Hematopoietic multipotent progenitor cell treated with erythropoietin and hydrocortisone succinate and interleukin-3 and kit ligand, for 4 days (in vitro differentiated cells): ENCODE data around the gene RUFY1.
"Not testable (repeated sequence)": the region's sequence is repeated elsewhere in the genome, so short reads cannot be mapped to it uniquely, and the experiment has no call there.

Experiments
- DNase-seq: peaks from one replicate; pipeline ENCODE4 v3.0.0-alpha.2; 2015

RUFY1 gene, protein sequence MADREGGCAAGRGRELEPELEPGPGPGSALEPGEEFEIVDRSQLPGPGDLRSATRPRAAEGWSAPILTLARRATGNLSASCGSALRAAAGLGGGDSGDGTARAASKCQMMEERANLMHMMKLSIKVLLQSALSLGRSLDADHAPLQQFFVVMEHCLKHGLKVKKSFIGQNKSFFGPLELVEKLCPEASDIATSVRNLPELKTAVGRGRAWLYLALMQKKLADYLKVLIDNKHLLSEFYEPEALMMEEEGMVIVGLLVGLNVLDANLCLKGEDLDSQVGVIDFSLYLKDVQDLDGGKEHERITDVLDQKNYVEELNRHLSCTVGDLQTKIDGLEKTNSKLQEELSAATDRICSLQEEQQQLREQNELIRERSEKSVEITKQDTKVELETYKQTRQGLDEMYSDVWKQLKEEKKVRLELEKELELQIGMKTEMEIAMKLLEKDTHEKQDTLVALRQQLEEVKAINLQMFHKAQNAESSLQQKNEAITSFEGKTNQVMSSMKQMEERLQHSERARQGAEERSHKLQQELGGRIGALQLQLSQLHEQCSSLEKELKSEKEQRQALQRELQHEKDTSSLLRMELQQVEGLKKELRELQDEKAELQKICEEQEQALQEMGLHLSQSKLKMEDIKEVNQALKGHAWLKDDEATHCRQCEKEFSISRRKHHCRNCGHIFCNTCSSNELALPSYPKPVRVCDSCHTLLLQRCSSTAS

DNA sequence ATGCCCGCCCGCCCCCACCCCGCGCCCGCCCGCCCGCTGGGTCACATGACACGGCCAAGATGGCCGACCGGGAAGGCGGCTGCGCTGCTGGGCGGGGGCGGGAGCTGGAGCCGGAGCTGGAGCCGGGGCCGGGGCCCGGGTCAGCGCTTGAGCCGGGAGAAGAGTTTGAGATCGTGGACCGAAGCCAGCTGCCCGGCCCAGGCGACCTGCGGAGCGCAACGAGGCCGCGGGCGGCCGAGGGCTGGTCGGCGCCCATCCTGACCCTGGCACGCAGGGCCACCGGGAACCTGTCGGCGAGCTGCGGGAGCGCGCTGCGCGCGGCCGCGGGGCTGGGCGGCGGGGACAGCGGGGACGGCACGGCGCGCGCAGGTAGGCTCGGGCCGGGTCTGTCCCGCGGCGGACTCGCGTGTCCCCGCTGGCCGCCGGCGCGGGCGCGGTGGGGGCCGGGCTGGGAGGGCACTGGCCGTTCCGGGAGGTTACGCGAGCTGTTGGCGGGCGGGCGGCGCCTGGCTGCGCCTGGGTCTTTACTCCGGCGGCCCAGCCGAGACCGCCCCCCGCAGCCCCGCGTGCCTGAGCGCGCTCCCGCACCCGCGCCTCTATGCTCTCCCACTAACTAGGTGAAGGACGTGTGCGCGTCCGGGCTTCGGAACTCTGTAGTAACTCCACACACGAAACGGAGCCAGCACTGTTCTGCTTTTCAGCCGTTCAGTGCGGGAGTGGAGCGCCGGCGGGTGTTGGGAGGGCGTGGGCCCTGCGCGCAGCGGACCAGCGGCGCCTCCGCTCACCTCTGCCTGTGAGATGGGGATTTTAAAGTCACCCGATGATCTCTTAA lies at the start of gene RUFY1:
RUFY1 (plus strand) TSS at position 44 of the 832 bp plus-strand sequence; CDS start at position 60, 16 bp downstream.
- DNase-seq, result peak; percentile 89

- DNase-seq, result not testable (repeated sequence)
Measured at GRCh38 chr5:179501997-179502396, 48.4 kb upstream of the RUFY1 start.

DNA sequence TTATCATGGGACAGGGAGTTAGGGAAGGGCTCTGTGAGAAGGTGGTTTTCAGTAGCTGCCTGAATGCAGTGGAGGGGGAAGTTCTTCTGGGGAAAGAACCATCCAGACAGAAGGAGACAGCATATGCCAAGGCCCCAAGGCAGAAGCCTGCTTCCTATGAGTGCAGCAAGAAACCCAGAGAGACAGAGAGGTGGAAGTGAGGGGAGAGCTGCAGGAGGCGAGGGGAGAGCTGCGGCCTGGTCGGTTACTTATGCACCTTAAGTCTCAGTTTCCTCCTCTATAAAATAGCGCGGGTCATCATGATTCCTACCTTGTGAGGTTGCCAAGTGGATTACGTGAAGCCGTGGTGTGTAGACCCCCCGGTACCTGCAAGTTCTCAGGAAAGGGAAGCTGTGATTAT lies 47.9 kb upstream of the RUFY1 start:
- DNase-seq, result not testable (repeated sequence)

DNA sequence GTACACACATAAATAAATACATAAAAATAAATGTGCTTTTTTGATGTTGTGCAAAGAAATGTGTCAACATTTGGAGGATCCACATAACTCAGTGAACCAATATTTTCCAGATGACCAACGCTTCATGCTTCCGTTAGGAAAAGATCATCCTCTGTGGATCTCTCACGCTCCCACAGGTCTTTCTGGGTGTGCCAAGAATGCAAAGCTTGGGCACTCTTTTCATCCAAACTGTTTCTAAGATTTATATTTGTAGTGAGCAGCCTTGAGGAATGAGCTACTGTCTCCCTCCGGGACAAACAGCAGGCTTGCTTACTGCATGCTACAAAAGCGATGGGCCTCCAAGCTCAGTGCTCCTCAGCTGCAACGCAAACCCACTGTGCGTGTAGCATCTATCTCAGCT lies 46.2 kb upstream of the RUFY1 start:
- DNase-seq, result no peak

GRCh38 chr5:179504600-179505396 lies 45.6 kb upstream of the RUFY1 start:
- no peak for DNase-seq

DNA sequence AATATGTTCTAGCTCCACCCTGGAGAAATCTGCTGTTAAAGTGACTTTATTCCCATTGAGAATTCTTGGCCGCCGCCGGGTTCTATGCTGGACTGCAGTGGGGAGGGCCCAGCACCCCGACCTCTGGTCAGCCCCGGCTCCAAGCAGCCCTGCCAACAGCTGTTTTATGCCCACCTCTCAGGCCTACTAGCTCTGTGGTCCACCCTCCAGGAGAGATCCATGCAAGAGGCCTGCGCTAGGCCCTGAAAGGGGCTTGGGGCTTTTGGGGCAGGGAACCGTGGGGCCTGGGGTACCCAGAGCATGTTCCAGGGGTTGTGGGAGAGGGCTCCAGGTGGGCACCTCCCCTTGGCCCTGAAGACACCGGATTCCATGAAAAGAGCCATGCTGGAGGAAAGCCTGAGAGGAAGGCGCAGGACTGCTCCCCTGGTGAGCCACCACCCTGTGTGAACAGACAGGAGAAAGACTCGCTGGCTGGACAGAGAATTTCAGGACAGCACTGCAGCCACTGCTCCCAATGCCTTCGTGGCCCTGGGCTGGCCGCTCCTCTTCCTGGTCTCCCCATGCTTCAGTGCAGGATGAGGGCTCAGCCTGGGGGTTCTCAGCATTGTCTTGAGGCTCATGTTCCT lies 44.6 kb upstream of the RUFY1 start:
- DNase-seq, result no peak

- peak; percentile 65 for DNase-seq
Measured at GRCh38 chr5:179509239-179509638, 41.1 kb upstream of the RUFY1 start.

- no peak for DNase-seq
Measured at GRCh38 chr5:179509845-179510244, 40.5 kb upstream of the RUFY1 start.

DNA sequence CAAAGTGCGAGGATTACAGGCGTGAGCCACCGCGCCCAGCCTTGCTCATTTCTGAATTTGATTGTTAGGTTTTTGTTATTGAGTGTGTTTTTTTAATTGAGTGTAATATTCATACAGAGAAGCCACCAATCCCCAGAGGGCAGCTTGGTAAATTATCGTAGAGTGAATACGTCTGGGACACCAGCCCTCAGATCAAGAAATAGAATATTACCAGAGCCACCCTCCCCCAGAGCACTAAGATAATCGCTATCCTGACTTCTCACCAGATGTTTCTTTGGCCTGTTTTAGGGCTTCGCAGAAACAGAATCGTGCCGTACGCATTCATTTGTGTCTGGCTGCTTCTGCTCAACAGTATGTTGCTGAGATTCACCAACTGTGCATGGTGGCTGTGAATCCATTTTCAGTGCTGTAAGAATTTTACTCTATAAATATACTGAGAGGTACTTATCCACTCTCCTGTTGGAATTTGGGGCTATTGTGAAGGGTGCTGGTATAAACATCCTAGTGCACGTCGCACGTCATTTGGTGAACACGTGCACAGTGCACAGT lies 37.8 kb upstream of the RUFY1 start:
- DNase-seq, result no peak

- not testable (repeated sequence) for DNase-seq
Measured at GRCh38 chr5:179515501-179515900, 34.9 kb upstream of the RUFY1 start.

GRCh38 chr5:179516221-179516620 lies 34.1 kb upstream of the RUFY1 start:
- DNase-seq, result no peak

DNA sequence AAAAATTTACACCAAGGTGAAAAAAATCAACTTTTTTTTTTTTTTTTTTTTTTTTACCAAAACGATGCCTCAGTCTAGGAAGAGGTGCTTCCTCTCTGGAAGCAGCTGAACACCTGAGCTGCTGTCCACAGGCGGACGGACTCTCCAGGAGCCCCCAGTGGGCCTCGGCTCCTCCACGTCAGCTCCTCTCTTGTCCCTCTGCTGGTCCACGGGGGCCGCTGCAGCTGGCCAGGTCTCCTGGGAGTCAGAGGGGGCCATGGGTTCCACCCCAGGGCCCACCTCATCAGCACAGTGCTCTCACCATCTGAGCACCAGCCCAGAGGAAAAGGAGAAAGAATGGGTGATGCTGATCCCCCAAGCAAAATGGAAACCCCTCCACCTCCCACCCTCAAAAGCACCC lies 32.6 kb upstream of the RUFY1 start:
- not testable (repeated sequence) for DNase-seq

GRCh38 chr5:179518369-179518768 lies 32.0 kb upstream of the RUFY1 start:
- DNase-seq, result not testable (repeated sequence)

DNA sequence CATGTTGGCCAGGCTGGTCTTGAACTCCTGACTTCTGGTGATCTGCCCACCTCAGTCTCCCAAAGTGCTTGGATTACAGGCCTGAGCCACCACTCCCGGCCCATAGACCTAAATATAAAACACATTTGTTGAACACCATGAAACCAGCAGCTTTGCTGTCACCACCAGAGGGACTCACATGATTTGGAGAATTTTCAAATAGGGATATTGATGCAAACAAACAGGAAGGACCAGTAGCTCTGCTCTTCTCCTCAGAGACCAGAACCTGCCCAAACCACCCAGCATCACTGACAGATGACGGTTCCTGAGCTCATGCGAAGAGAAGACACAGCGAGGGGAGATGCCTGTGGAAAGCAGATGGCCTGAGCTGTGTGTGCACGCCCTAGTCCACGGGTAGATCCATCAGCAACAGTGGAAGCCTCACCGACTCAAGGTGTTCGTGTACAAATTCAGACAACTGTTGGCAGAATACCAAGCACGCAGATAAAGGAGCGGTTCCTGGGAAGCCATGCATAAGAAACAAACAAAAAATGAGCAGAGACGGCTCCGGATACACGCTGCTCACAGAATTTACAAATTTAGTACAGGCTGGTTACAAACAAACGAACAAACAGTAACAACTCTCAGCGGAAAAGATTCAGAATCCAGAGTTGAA lies 30.8 kb upstream of the RUFY1 start:
- DNase-seq, result not testable (repeated sequence)

DNA sequence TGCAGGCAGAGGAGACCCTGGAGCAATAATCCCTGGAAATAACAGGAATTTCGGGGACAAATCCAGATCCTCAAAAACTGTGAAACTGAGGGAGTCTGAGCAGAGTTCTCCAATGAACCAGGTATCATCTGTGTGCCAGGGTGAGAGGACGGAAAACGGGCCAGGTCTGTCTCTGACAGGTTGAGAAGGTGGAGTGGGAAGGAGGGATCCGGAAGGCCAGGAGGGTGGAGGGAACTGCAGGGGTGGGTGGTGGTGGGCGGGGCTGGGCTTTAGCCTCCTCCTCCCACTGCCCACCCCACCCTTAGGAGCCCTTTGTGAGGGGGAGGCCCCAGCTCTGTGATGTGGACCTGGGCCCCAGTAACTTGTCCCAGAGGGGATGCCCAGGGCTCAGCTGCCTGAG lies 28.2 kb upstream of the RUFY1 start:
- DNase-seq, result not testable (repeated sequence)

GRCh38 chr5:179526978-179527377 lies 23.4 kb upstream of the RUFY1 start:
- peak; percentile 44 for DNase-seq

DNA sequence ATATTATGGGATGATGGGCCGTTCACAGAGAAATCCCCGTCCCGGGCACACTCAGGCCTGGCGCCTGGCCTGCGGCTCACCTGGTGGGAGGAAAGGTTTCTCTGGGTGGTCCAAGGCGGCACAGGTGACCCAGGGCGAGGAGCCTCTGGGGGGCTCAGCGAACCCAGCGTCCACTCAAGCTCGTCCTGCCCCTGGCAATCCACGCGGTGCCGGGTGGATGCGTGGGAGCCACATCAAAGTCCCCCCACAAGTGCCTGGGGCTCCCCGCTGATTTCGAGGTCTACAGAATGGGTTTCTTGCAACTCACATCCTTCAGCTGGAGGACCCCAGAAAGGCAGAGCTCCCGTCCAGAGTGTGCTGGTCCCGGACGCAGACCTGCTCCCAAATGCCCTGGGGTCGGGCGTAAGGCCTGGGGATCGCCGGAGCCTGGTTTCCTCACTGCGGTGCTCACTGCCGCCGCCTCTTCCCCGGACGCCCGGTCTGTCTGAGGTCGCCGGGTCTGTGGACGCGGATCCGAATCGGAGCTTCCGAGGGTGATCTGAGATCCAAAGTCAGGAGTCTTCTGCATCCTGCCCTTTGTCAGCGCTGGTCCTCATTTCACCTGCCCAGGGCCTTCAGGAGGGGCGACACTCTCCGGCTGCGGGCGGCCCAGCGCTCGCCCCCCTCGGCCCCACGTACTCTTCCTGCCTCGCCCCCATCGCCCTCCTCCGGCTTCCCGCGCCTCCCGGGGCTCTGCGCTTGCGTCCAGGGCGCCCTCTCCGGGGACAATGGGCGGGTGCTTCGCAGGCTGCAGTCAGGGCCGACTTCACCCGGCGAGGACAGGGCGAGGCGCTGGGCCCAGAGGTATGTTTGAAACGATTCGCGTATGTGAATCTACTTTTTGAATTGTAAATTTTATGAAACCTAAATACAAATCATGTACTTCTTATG lies 20.0 kb upstream of the RUFY1 start:
- DNase-seq, result peak; percentile 94

DNA sequence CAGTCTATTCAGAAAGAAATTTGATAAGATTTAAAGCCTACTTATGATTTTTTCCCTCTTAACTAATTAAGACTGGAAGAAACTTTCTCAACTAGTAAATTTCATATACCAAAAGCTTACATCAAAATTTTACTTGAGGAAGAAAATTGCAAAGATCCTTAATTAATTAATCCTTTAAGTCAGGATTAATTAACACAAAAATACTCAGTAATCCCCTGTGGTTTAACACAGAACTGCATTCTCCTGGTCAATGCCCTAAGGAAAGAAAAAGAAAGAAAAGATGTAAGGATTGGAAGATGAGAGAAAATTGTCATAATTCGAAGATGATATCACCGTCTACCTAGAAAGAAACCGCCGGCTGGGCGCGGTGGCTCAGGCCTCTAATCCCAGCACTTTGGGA lies 17.3 kb upstream of the RUFY1 start:
- no peak for DNase-seq

DNA sequence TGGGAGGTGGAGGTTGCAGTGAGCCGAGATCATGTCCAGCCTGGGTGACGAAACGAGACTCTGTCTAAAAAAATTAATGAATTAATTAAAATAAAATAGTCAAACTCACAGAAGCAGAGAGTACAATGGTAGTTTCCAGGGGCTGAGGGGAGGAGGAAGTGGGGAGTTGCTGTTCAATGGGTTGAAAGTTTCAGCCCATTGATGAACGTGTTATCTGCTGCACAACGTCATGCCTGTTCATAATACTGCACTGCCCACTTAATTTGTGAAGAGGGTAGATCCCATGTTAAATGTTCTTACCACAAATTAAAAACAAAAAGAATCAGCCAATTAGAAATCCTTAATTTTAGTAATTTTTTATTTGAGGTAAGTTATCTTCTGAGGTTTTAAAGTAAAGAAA lies 16.4 kb upstream of the RUFY1 start:
- no peak for DNase-seq

- peak; percentile 62 for DNase-seq
Measured at GRCh38 chr5:179534431-179534830, 15.9 kb upstream of the RUFY1 start.
